ENCODE measurements around the gene TMEM164. TPM values are rescaled to one million over a fixed set of nuclear protein-coding genes. Genes with fewer than 3 reads are reported as not detected.

TMEM164 gene
- polyA plus RNA-seq, 1 donor (not counting 4 experiments of a cell fraction or from before 2014, with no cell fraction given), result 15.3 TPM

DNA sequence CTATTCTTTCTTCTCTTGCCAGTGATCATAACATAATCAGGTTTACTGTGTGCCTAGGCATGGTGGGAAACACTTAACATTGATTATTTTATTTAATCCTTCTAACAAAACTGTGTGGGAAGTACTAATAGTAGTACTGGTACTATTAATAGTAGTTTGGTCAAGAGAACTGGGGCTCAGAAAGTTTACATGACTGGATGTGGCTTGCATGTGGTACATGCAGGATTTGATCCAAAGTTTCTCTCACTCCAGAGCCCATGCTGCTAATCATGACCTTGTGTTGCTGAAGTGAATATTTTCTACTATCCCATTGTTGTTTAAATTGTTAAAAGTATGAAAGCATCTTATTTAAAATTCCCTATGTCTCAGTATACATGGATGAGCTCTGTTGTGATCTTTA is 78.4 kb downstream of the TMEM164 start:
- H3K79me2 ChIP-seq (ENCODE audit: control insufficient read depth, insufficient read depth, low read length), result no peaks in the 10 kb centered on the region
- peaks cover 34% of the 10 kb centered on the region for H3K4me1 ChIP-seq (ENCODE audit: control insufficient read depth, extremely low read depth, insufficient read depth, low read length)
- peak overlapping the region; percentile 60 for H3K9ac ChIP-seq (ENCODE audit: control insufficient read depth, extremely low read depth, insufficient read depth, low read length)
- no peaks in the 10 kb centered on the region for H3K27me3 ChIP-seq (ENCODE audit: control insufficient read depth, extremely low read depth, insufficient read depth, low read length)
- no peak for DNase-seq (ENCODE audit: low read depth, low spot score)
- no peaks in the 10 kb centered on the region for H3K36me3 ChIP-seq (ENCODE audit: control insufficient read depth in 2 of 2, extremely low read depth in 1 of 2, insufficient read depth in 2 of 2, low read length in 2 of 2)
- H3K27ac ChIP-seq (ENCODE audit: control insufficient read depth, insufficient read depth, low read length), result peak overlapping the region; percentile 87
- H3K4me3 ChIP-seq (ENCODE audit: control insufficient read depth in 2 of 3, extremely low read depth in 1 of 3, insufficient read depth in 2 of 3, low read depth in 1 of 3, low read length in 3 of 3), result no peak overlapping the region
- no peaks in the 10 kb centered on the region for H4K20me1 ChIP-seq (ENCODE audit: control insufficient read depth, extremely low read depth, insufficient read depth, low read length)
- no peak for FAIRE-seq
- dilution Hi-C loops (cut with MboI; ENCODE audit: extremely low pct_ligation_motif_present, low sequenced_read_pairs), result no loop called here
- H2AFZ ChIP-seq (ENCODE audit: control insufficient read depth, low read length), result no peak overlapping the region
- no peak overlapping the region for H3K4me2 ChIP-seq (ENCODE audit: control insufficient read depth, extremely low read depth, insufficient read depth, low read depth, low read length)
- H3K9me1 ChIP-seq (ENCODE audit: control insufficient read depth, extremely low read depth, insufficient read depth, low read length), result no peaks in the 10 kb centered on the region
- TF ChIP-seq EZH2 (IDR thresholded peaks at IDR 0.05; ENCODE audit: low read length), result no peak
- TF ChIP-seq, protein P1, sequence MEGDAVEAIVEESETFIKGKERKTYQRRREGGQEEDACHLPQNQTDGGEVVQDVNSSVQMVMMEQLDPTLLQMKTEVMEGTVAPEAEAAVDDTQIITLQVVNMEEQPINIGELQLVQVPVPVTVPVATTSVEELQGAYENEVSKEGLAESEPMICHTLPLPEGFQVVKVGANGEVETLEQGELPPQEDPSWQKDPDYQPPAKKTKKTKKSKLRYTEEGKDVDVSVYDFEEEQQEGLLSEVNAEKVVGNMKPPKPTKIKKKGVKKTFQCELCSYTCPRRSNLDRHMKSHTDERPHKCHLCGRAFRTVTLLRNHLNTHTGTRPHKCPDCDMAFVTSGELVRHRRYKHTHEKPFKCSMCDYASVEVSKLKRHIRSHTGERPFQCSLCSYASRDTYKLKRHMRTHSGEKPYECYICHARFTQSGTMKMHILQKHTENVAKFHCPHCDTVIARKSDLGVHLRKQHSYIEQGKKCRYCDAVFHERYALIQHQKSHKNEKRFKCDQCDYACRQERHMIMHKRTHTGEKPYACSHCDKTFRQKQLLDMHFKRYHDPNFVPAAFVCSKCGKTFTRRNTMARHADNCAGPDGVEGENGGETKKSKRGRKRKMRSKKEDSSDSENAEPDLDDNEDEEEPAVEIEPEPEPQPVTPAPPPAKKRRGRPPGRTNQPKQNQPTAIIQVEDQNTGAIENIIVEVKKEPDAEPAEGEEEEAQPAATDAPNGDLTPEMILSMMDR (optimal IDR thresholded peaks at IDR 0.05 in 1 of 3, IDR thresholded peaks at IDR 0.05 in 1 of 3, conservative IDR thresholded peaks at IDR 0.05 in 1 of 3; ENCODE audit: extremely low read depth in 1 of 3, insufficient read depth in 2 of 3, low read length in 3 of 3), result no peak
- no peaks in the 10 kb centered on the region for H3K9me3 ChIP-seq (ENCODE audit: control insufficient read depth, low read depth, low read length)

- Histone ChIP-seq H3K79me2 (ENCODE audit: control insufficient read depth, insufficient read depth, low read length) (no peaks in the 10 kb centered on the region), H3K9me1 (ENCODE audit: control insufficient read depth, extremely low read depth, insufficient read depth, low read length) (no peaks in the 10 kb centered on the region), H3K9me3 (ENCODE audit: control insufficient read depth, low read depth, low read length) (no peaks in the 10 kb centered on the region), H3K9ac (ENCODE audit: control insufficient read depth, extremely low read depth, insufficient read depth, low read length) (peak overlapping the region; percentile 60), H3K4me3 (ENCODE audit: control insufficient read depth in 2 of 3, extremely low read depth in 1 of 3, insufficient read depth in 2 of 3, low read depth in 1 of 3, low read length in 3 of 3) (no peak overlapping the region), H3K27ac (ENCODE audit: control insufficient read depth, insufficient read depth, low read length) (peak overlapping the region; percentile 87), H3K27me3 (ENCODE audit: control insufficient read depth, extremely low read depth, insufficient read depth, low read length) (no peaks in the 10 kb centered on the region), H3K4me1 (ENCODE audit: control insufficient read depth, extremely low read depth, insufficient read depth, low read length) (peaks cover 36% of the 10 kb centered on the region), H2AFZ (ENCODE audit: control insufficient read depth, low read length) (no peak overlapping the region), H3K36me3 (ENCODE audit: control insufficient read depth in 2 of 2, extremely low read depth in 1 of 2, insufficient read depth in 2 of 2, low read length in 2 of 2) (no peaks in the 10 kb centered on the region), H3K4me2 (ENCODE audit: control insufficient read depth, extremely low read depth, insufficient read depth, low read depth, low read length) (peak overlapping the region; percentile 29), H4K20me1 (ENCODE audit: control insufficient read depth, extremely low read depth, insufficient read depth, low read length) (no peaks in the 10 kb centered on the region)
- DNase-seq (ENCODE audit: low read depth, low spot score) (no peak), FAIRE-seq (no peak)
- dilution Hi-C loops (cut with MboI; ENCODE audit: extremely low pct_ligation_motif_present, low sequenced_read_pairs), result no loop called here
- no peak for TF ChIP-seq EZH2 (IDR thresholded peaks at IDR 0.05; ENCODE audit: low read length)
- TF ChIP-seq, protein P1 (optimal IDR thresholded peaks at IDR 0.05 in 1 of 3, IDR thresholded peaks at IDR 0.05 in 1 of 3, conservative IDR thresholded peaks at IDR 0.05 in 1 of 3; ENCODE audit: extremely low read depth in 1 of 3, insufficient read depth in 2 of 3, low read length in 3 of 3), result no peak
Measured at GRCh38 chrX:110081740-110082139, 78.8 kb downstream of the TMEM164 start.
